IMR-90 (cell line): ENCODE data around the gene ESR1. TPM values are rescaled to one million over a fixed set of nuclear protein-coding genes. Genes with fewer than 3 reads are reported as not detected.
"Not testable (repeated sequence)": the region's sequence is repeated elsewhere in the genome, so short reads cannot be mapped to it uniquely, and the experiment has no call there.

Experiments
- ATAC-seq: fragments of 200-7000 bp; cut with Tn5 transposase; 2 replicates; pipeline ENCODE4 v1.9.1; 2020; ENCODE audit warnings: low read depth, mild to moderate bottlenecking, moderate library complexity
- BruUV-seq: library from RNA; stranded (reverse); fragments of 400-500 nt; replicated peaks from 2 replicates; lab custom pipeline; 2021; lab: Mats Ljungman, UMichigan
- CTCF ChIA-PET: fragments of 300-600 bp; formaldehyde crosslinking; extraction: SDS; loops from one replicate; lab custom pipeline; 2021; ENCODE audit warnings: antibody characterized with exemption; lab: Yijun Ruan, JAX
- POLR2A ChIA-PET: fragments of 300-600 bp; sonication (Branson Sonifier 250); formaldehyde crosslinking; loops from one replicate; lab custom pipeline; 2022; ENCODE audit warnings: antibody characterized with exemption; ENCODE audit not compliant: unreplicated experiment; lab: Charles Lee
- DNase-seq: peaks from one replicate; pipeline ENCODE4 v3.0.0; 2013
- H2AFZ ChIP-seq: replicated peaks from 2 replicates; pipeline ENCODE3; 2013; ENCODE audit warnings: low read length, mild to moderate bottlenecking; ENCODE audit not compliant: poor library complexity
- H2AK5ac ChIP-seq: 2 replicates; pipeline ENCODE4 v1.6.1; 2013; ENCODE audit warnings: low read depth, low read length, inconsistent platforms
- H2AK9ac ChIP-seq: replicated peaks from 2 replicates; pipeline ENCODE3; 2013; ENCODE audit warnings: mild to moderate bottlenecking, low read depth, low read length, moderate library complexity; ENCODE audit not compliant: poor library complexity
- H2BK120ac ChIP-seq: 2 replicates; pipeline ENCODE4 v1.6.1; 2013; ENCODE audit warnings: low read depth, low read length, inconsistent platforms
- H2BK15ac ChIP-seq: 3 replicates; pipeline ENCODE4 v1.6.1; 2013; ENCODE audit warnings: low read depth, low read length, inconsistent platforms
- H2BK20ac ChIP-seq: 2 replicates; pipeline ENCODE4 v1.6.1; 2013; ENCODE audit warnings: low read depth, mild to moderate bottlenecking, inconsistent platforms, low read length, moderate library complexity
- H2BK5ac ChIP-seq: 2 replicates; pipeline ENCODE4 v1.6.1; 2013; ENCODE audit warnings: mild to moderate bottlenecking, low read depth, low read length, inconsistent platforms; ENCODE audit not compliant: poor library complexity, severe bottlenecking
- H3K14ac ChIP-seq: replicated peaks from 2 replicates; pipeline ENCODE4 v1.6.1; 2013; ENCODE audit warnings: low read depth, low read length, inconsistent platforms
- H3K18ac ChIP-seq: 2 replicates; pipeline ENCODE4 v1.6.1; 2013; ENCODE audit warnings: low read depth, low read length, control low read depth
- H3K23ac ChIP-seq: 2 replicates; pipeline ENCODE4 v1.6.1; 2013; ENCODE audit warnings: low read depth, low read length, inconsistent platforms
- H3K27ac ChIP-seq: 2 replicates; pipeline ENCODE4 v1.5.1; 2013; ENCODE audit warnings: mild to moderate bottlenecking, control low read depth, low read length; ENCODE audit not compliant: insufficient read depth
- H3K27me3 ChIP-seq: 2 replicates; pipeline ENCODE4 v1.6.1; 2013; ENCODE audit warnings: low read length; ENCODE audit not compliant: control insufficient read depth, insufficient read depth
- H3K36me3 ChIP-seq: 2 replicates; pipeline ENCODE4 v1.6.1; 2013; ENCODE audit warnings: low read length, mixed read lengths; ENCODE audit not compliant: control insufficient read depth, insufficient read depth
- H3K4ac ChIP-seq: 2 replicates; pipeline ENCODE4 v1.6.1; 2013; ENCODE audit warnings: low read depth, low read length, inconsistent platforms
- H3K4me1 ChIP-seq: 2 replicates; pipeline ENCODE4 v1.6.1; 2013; ENCODE audit warnings: low read length, mixed read lengths; ENCODE audit not compliant: control insufficient read depth, insufficient read depth
- H3K4me2 ChIP-seq: 2 replicates; pipeline ENCODE4 v1.6.1; 2013; ENCODE audit warnings: low read depth, mild to moderate bottlenecking, control low read depth, low read length, moderate library complexity
- H3K4me3 ChIP-seq: 2 replicates; pipeline ENCODE4 v1.5.1; 2013; ENCODE audit warnings: low read depth, mild to moderate bottlenecking, control low read depth, low read length, moderate library complexity; ENCODE audit not compliant: insufficient read depth
- H3K56ac ChIP-seq: 2 replicates; pipeline ENCODE4 v1.6.1; 2013; ENCODE audit warnings: low read length, inconsistent platforms; ENCODE audit not compliant: insufficient read depth; ENCODE audit errors: extremely low read depth
- H3K79me1 ChIP-seq, 2 experiments: 2 replicates each; pipeline ENCODE4 v1.6.1; 2013; ENCODE audit warnings: low read length in 2 of 2, inconsistent platforms in 1 of 2, low read depth in 1 of 2
- H3K9ac ChIP-seq: 2 replicates; pipeline ENCODE4 v1.6.1; 2013; ENCODE audit warnings: low read depth, low read length, control low read depth
- H3K9me1 ChIP-seq: 2 replicates; pipeline ENCODE4 v1.6.1; 2013; ENCODE audit warnings: low read length, inconsistent platforms; ENCODE audit not compliant: insufficient read depth
- H3K9me3 ChIP-seq: 2 replicates; pipeline ENCODE4 v1.6.1; 2013; ENCODE audit warnings: low read length; ENCODE audit not compliant: control insufficient read depth, insufficient read depth
- H4K20me1 ChIP-seq: 2 replicates; pipeline ENCODE4 v1.6.1; 2013; ENCODE audit warnings: low read length, inconsistent platforms; ENCODE audit not compliant: insufficient read depth
- H4K5ac ChIP-seq: 2 replicates; pipeline ENCODE4 v1.6.1; 2013; ENCODE audit warnings: mild to moderate bottlenecking, low read depth, low read length, control low read depth
- H4K8ac ChIP-seq, 2 experiments: 2 replicates each; pipeline ENCODE4 v1.6.1; 2013; ENCODE audit warnings: low read depth in 2 of 2, low read length in 2 of 2, control low read depth in 1 of 2, inconsistent platforms in 1 of 2
- H4K91ac ChIP-seq: 2 replicates; pipeline ENCODE4 v1.6.1; 2013; ENCODE audit warnings: low read depth, low read length, inconsistent platforms; ENCODE audit not compliant: insufficient read depth
- WGBS, 2 experiments: methylation state at CpG; one replicate each; pipeline versions ENCODE4 v1.1.5 to v1.1.7; 2013; ENCODE audit warnings: missing lambda C conversion rate in 2 of 2; ENCODE audit not compliant: insufficient read length in 1 of 2; ENCODE audit errors: extremely low coverage in 2 of 2; 5-methylcytosine and 5-hydroxymethylcytosine counted together
- dilution Hi-C: fragments of 300-500 bp; cut with HindIII; formaldehyde crosslinking; loops from one replicate; pipeline ENCODE4 v1.14.3; 2018; ENCODE audit warnings: low sequenced_read_pairs; ENCODE audit not compliant: unreplicated experiment
- in situ Hi-C: fragments of 300-500 bp; cut with MboI; formaldehyde crosslinking; loops from 3 replicates; pipeline ENCODE4 v1.14.3; 2019; ENCODE audit warnings: low sequenced_read_pairs, inconsistent platforms, mixed read lengths
- intact Hi-C: fragments of 100-400 bp; cut with micrococcal nuclease; formaldehyde crosslinking; loops from 2 replicates; pipeline ENCODE4 v1.10.0; 2022
- polyA plus RNA-seq, 3 experiments: library from polyadenylated mRNA; depleted of rRNA; stranded (reverse); fragments of >200 nt; gene quantifications; 2 replicates each; pipeline ENCODE4 v1.2.3, GENCODE V29; 2012; ENCODE audit warnings: low replicate concordance in 1 of 3
- total RNA-seq: library from RNA; depleted of rRNA; stranded (reverse); fragments of >200 nt; gene quantifications from 2 replicates; pipeline ENCODE4 v1.2.3, GENCODE V29; 2012

ESR1 gene
- total and polyA plus RNA-seq, 2 of the 4 experiments (the other 2 are of a cell fraction) = not detected

DNA sequence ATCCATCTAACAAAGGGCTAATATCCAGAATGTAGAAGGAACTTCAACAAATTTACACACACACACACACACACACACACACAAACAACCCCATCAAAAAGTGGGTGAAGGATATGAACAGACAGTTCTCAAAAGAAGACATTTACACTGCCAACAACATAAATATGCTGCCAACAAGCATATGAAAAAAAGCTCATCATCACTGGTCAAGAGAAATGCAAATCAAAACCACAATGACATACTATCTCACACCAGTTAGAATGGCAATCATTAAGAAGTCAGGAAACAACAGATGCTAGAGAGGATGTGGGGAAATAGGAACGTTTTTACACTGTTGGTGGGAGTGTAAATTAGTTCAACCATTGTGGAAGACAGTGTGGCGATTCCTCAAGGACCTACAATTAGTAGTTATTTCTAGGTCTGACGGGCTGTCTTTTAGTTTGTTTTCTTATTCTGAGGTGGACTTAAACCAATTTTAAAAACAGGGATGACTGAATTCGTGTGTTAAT is 59.9 kb downstream of the ESR1 start:
- H3K9me1 ChIP-seq, CTCF ChIA-PET, H3K4me2 ChIP-seq, H3K4me3 ChIP-seq, H3K18ac ChIP-seq, H2BK20ac ChIP-seq, H4K20me1 ChIP-seq, H2BK15ac ChIP-seq, H4K91ac ChIP-seq, H3K27ac ChIP-seq, H2AFZ ChIP-seq, H3K4ac ChIP-seq, H3K9ac ChIP-seq, H4K5ac ChIP-seq, H3K56ac ChIP-seq, POLR2A ChIA-PET, H3K9me3 ChIP-seq, H3K23ac ChIP-seq, H4K8ac ChIP-seq, in situ Hi-C loops, intact Hi-C loops, DNase-seq, H2AK5ac ChIP-seq, H3K4me1 ChIP-seq, H3K36me3 ChIP-seq, H3K27me3 ChIP-seq, H3K79me1 ChIP-seq, BruUV-seq, H3K14ac ChIP-seq, H2BK120ac ChIP-seq, H2AK9ac ChIP-seq, dilution Hi-C loops, ATAC-seq, H2BK5ac ChIP-seq: not testable (repeated sequence)
- WGBS, 2 experiments = no CpG with 5 or more reads among the region's 4 CpGs
